SK-N-SH (cell line): ENCODE data around the gene A1BG.

Source experiments
- CHD2 ChIP-seq: fragments of 150-350 bp; IDR thresholded peaks from 2 replicates; pipeline ENCODE4 v1.6.1; 2018; ENCODE audit warnings: low read length; ENCODE audit not compliant: partially characterized antibody
- EP300 ChIP-seq, 2 experiments: IDR thresholded peaks; 2 replicates each; pipeline versions ENCODE4 v1.4.0 to v1.6.1; 2012; ENCODE audit warnings: borderline replicate concordance in 1 of 2, low read depth in 1 of 2, low read length in 1 of 2
- GABPA ChIP-seq: IDR thresholded peaks from 2 replicates; pipeline ENCODE4 v1.4.0; 2012; ENCODE audit warnings: low read depth, mild to moderate bottlenecking
- MXI1 ChIP-seq: IDR thresholded peaks from 2 replicates; pipeline ENCODE4 v1.6.1; 2012; ENCODE audit warnings: mild to moderate bottlenecking, low read depth, low read length, improper control_type of control experiment
- POLR2AphosphoS5 ChIP-seq: IDR thresholded peaks from 2 replicates; pipeline ENCODE4 v1.6.1; 2012; ENCODE audit warnings: low read depth, low read length
- RFX5 ChIP-seq: IDR thresholded peaks from 2 replicates; pipeline ENCODE4 v1.6.1; 2012; ENCODE audit warnings: mild to moderate bottlenecking, improper control_type of control experiment, low read length
- SIN3A ChIP-seq: IDR thresholded peaks from 2 replicates; pipeline ENCODE4 v1.6.1; 2012; ENCODE audit warnings: low read depth, mild to moderate bottlenecking, low read length, moderate library complexity, borderline replicate concordance
- TAF1 ChIP-seq: IDR thresholded peaks from 2 replicates; pipeline ENCODE4 v1.6.1; 2012; ENCODE audit warnings: low read depth, mild to moderate bottlenecking, low read length, moderate library complexity, borderline replicate concordance
- TF ChIP-seq, protein P1 (sequence below): fragments of 200-600 bp; sonication (generic); IDR thresholded peaks from 2 replicates; pipeline ENCODE4 v1.6.1; 2017; ENCODE audit warnings: antibody characterized with exemption, mild to moderate bottlenecking, moderate library complexity
- TF ChIP-seq, protein P2 (sequence below): IDR thresholded peaks from 2 replicates; pipeline ENCODE4 v1.4.0; 2012; ENCODE audit warnings: low read depth, borderline replicate concordance
- TF ChIP-seq, protein P3 (sequence below): IDR thresholded peaks from 2 replicates; pipeline ENCODE4 v1.6.1; 2012; ENCODE audit warnings: mild to moderate bottlenecking, low read depth, low read length, moderate library complexity
- TF ChIP-seq, protein P4 (sequence below): IDR thresholded peaks from 2 replicates; pipeline ENCODE4 v1.4.0; 2012; ENCODE audit warnings: low read depth
- TF ChIP-seq, protein P5 (sequence below): IDR thresholded peaks from 2 replicates; pipeline ENCODE4; 2012

DNA sequence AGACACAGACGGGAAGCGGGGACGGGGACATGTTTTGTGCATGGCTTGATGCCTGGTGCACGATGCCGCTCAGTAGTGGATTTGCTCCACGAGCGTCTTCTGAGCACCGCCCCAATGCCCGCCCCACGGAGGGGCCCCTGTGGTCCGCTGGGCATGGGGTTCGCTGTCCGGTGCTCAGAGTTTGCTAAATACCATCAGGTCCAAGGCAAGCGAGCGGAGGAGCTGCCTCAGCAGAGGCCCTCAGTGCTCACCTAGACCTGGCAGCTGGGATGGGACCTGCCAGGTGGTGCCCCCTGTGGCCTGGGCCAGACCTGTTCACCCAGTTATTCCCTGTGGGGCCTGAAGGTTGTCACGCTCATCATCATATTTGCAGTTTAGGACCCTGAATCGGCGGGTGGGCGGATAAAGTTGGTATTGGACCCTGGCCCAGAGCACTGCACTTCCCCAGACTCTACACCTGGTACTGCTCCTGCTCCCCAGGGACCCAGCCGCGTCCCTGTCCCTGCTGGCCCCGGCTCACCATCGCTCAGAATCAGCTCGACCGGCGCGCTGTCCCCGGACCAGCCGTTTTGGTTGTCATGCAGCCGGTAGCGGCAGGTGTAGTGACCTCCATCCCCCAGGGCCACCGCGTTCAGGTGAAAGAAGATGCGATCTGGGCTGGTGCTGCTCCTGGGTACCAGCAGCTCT lies 2.3 kb downstream of the A1BG start:
- TF ChIP-seq, protein P1, sequence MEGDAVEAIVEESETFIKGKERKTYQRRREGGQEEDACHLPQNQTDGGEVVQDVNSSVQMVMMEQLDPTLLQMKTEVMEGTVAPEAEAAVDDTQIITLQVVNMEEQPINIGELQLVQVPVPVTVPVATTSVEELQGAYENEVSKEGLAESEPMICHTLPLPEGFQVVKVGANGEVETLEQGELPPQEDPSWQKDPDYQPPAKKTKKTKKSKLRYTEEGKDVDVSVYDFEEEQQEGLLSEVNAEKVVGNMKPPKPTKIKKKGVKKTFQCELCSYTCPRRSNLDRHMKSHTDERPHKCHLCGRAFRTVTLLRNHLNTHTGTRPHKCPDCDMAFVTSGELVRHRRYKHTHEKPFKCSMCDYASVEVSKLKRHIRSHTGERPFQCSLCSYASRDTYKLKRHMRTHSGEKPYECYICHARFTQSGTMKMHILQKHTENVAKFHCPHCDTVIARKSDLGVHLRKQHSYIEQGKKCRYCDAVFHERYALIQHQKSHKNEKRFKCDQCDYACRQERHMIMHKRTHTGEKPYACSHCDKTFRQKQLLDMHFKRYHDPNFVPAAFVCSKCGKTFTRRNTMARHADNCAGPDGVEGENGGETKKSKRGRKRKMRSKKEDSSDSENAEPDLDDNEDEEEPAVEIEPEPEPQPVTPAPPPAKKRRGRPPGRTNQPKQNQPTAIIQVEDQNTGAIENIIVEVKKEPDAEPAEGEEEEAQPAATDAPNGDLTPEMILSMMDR = no peak
- TF ChIP-seq GABPA = no peak
- TF ChIP-seq RFX5 = no peak
- TF ChIP-seq CHD2 = no peak
- TF ChIP-seq POLR2AphosphoS5 = no peak
- TF ChIP-seq SIN3A = no peak
- TF ChIP-seq, protein P2, sequence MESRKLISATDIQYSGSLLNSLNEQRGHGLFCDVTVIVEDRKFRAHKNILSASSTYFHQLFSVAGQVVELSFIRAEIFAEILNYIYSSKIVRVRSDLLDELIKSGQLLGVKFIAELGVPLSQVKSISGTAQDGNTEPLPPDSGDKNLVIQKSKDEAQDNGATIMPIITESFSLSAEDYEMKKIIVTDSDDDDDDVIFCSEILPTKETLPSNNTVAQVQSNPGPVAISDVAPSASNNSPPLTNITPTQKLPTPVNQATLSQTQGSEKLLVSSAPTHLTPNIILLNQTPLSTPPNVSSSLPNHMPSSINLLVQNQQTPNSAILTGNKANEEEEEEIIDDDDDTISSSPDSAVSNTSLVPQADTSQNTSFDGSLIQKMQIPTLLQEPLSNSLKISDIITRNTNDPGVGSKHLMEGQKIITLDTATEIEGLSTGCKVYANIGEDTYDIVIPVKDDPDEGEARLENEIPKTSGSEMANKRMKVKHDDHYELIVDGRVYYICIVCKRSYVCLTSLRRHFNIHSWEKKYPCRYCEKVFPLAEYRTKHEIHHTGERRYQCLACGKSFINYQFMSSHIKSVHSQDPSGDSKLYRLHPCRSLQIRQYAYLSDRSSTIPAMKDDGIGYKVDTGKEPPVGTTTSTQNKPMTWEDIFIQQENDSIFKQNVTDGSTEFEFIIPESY = no peak
- TF ChIP-seq, protein P3, sequence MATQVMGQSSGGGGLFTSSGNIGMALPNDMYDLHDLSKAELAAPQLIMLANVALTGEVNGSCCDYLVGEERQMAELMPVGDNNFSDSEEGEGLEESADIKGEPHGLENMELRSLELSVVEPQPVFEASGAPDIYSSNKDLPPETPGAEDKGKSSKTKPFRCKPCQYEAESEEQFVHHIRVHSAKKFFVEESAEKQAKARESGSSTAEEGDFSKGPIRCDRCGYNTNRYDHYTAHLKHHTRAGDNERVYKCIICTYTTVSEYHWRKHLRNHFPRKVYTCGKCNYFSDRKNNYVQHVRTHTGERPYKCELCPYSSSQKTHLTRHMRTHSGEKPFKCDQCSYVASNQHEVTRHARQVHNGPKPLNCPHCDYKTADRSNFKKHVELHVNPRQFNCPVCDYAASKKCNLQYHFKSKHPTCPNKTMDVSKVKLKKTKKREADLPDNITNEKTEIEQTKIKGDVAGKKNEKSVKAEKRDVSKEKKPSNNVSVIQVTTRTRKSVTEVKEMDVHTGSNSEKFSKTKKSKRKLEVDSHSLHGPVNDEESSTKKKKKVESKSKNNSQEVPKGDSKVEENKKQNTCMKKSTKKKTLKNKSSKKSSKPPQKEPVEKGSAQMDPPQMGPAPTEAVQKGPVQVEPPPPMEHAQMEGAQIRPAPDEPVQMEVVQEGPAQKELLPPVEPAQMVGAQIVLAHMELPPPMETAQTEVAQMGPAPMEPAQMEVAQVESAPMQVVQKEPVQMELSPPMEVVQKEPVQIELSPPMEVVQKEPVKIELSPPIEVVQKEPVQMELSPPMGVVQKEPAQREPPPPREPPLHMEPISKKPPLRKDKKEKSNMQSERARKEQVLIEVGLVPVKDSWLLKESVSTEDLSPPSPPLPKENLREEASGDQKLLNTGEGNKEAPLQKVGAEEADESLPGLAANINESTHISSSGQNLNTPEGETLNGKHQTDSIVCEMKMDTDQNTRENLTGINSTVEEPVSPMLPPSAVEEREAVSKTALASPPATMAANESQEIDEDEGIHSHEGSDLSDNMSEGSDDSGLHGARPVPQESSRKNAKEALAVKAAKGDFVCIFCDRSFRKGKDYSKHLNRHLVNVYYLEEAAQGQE = no peak
- TF ChIP-seq TAF1 = no peak
- TF ChIP-seq EP300 (IDR thresholded peaks at IDR 0.05; ENCODE audit: borderline replicate concordance in 1 of 2, low read depth in 1 of 2, low read length in 1 of 2) = no peak
- TF ChIP-seq, protein P4, sequence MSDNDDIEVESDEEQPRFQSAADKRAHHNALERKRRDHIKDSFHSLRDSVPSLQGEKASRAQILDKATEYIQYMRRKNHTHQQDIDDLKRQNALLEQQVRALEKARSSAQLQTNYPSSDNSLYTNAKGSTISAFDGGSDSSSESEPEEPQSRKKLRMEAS = no peak
- TF ChIP-seq MXI1 = no peak
- TF ChIP-seq, protein P5, sequence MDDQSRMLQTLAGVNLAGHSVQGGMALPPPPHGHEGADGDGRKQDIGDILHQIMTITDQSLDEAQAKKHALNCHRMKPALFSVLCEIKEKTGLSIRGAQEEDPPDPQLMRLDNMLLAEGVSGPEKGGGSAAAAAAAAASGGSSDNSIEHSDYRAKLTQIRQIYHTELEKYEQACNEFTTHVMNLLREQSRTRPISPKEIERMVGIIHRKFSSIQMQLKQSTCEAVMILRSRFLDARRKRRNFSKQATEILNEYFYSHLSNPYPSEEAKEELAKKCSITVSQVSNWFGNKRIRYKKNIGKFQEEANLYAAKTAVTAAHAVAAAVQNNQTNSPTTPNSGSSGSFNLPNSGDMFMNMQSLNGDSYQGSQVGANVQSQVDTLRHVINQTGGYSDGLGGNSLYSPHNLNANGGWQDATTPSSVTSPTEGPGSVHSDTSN = no peak
